ENCODE results near the gene ACTG2. TPM values are rescaled to one million over a fixed set of nuclear protein-coding genes. Genes with fewer than 3 reads are reported as not detected.

The ACTG2 gene
- total RNA-seq, 4 donors from 2014 or later: 394 to 3,499 (median 729) TPM

DNA sequence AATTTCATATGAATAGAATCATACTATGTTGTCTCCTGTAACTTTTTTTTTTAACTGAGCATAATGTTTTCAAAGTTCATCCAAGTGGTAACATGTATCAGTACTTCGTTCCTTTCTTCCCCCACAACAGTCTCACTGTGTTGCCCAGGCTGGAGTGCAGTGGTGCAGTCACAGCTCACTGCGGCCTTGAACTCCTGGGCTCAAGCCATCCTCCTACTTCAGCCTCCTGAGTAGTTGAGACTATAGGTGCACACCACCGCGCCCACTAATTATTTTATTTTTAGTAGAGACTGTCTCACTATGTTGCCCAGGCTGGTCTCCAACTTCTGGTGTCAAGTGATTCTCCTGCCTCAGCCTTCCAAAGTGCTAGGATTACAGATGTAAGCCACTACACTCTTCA, 68.5 kb downstream of the ACTG2 start:
- Histone ChIP-seq H3K27me3 (no peaks in the 10 kb centered on the region), H3K36me3 (peaks cover 0 to 19% (median 9%) of the 10 kb centered on the region in 4 donors), H3K9me3 (no peaks in the 10 kb centered on the region), H3K27ac (no peak overlapping the region), H3K4me1 (no peaks in the 10 kb centered on the region), H3K4me3 (no peak overlapping the region)
- TF ChIP-seq POLR2AphosphoS5 (IDR thresholded peaks at IDR 0.05) (no peak), POLR2A (IDR thresholded peaks at IDR 0.05) (no peak), EP300 (IDR thresholded peaks at IDR 0.05; ENCODE audit: low read depth) (no peak)
- TF ChIP-seq, protein P1, sequence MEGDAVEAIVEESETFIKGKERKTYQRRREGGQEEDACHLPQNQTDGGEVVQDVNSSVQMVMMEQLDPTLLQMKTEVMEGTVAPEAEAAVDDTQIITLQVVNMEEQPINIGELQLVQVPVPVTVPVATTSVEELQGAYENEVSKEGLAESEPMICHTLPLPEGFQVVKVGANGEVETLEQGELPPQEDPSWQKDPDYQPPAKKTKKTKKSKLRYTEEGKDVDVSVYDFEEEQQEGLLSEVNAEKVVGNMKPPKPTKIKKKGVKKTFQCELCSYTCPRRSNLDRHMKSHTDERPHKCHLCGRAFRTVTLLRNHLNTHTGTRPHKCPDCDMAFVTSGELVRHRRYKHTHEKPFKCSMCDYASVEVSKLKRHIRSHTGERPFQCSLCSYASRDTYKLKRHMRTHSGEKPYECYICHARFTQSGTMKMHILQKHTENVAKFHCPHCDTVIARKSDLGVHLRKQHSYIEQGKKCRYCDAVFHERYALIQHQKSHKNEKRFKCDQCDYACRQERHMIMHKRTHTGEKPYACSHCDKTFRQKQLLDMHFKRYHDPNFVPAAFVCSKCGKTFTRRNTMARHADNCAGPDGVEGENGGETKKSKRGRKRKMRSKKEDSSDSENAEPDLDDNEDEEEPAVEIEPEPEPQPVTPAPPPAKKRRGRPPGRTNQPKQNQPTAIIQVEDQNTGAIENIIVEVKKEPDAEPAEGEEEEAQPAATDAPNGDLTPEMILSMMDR (IDR thresholded peaks at IDR 0.05): no peak
- no peak for DNase-seq
- intact Hi-C loops (cut with DNase I; ENCODE audit: low total_unique reads): no loop called here
- WGBS, 2 donors (ENCODE audit: low coverage in 1 of 2): 95 to 100% methylated on average over 4 of the region's 4 CpGs
- in situ Hi-C loops (cut with MboI; ENCODE audit: low pct_ligation_motif_present in 1 of 4, low pct_unique_long_range_greater_than_20kb in 1 of 4, low sequenced_read_pairs in 3 of 4): no loop called here

DNA sequence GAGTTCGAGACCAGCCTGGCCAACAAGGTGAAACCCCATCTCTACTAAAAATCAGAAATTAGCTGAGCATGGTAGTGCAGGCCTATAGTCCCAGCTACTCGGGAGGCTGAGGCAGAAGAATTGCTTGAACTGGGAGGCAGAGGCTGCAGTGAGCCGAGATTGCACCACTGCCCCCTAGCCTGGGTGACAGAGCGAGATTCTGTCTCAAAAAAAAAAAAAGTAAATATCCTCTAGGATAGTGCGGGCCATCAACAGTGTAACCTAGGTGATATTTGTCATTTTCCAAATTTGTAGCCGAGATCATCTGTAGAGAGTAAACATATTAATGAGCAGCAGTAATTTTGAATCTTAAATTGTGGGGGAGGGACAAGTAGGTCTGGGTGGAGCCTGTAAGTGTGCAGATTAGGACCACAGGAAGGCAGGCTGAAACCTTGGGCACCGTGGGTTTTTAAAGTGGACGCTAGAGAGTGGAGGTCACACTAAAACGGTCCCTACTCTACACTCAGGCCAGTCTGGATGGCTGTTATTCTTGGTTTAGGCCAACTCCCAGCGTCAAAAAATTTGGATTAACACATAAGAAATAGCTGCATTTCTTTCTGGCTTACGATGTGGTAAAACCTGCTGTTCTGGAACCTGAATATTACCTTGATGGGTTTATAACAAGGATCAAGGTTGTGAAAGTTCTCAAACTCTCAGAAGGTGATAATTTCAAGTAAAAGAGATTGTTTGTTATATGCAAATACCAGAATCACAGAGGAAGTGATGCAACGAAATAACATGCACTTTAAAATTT, 69.2 kb downstream of the ACTG2 start:
- no peak for TF ChIP-seq POLR2AphosphoS5 (IDR thresholded peaks at IDR 0.05)
- TF ChIP-seq, protein P1 (IDR thresholded peaks at IDR 0.05): no peak
- no peak for TF ChIP-seq EP300 (IDR thresholded peaks at IDR 0.05; ENCODE audit: low read depth)
- no peak for TF ChIP-seq POLR2A (IDR thresholded peaks at IDR 0.05)
- in situ Hi-C loops (cut with MboI; ENCODE audit: low pct_ligation_motif_present in 1 of 4, low pct_unique_long_range_greater_than_20kb in 1 of 4, low sequenced_read_pairs in 3 of 4): no loop called here

DNA sequence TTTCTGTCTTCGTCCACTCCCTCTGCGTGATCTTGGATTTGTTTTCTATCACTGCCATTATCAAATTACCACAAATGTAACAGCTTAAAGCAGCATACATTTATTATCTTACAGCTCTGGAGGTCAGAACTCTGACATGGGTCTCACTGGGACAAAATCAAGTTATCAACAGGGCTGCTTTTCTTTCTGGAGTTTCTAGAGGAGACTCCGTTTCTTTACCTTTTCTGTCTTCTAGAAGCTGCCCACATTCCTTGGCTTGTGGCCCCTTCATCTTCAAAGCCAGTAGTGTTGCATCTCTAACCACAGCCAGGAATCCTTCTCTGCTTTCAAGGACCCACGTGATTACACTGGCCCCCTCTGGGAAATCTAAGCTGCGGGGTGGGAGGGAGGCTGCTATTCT, 70.0 kb downstream of the ACTG2 start:
- TF ChIP-seq EP300 (IDR thresholded peaks at IDR 0.05; ENCODE audit: low read depth): no peak
- TF ChIP-seq POLR2A (IDR thresholded peaks at IDR 0.05): no peak
- TF ChIP-seq, protein P1 (IDR thresholded peaks at IDR 0.05): no peak
- no peak for TF ChIP-seq POLR2AphosphoS5 (IDR thresholded peaks at IDR 0.05)
- WGBS, 2 donors (ENCODE audit: low coverage in 1 of 2): 76 to 100% methylated on average over 1 to 5 of the region's 5 CpGs
- no peak overlapping the region for H3K4me3 ChIP-seq
- H3K27me3 ChIP-seq: no peaks in the 10 kb centered on the region
- no peak overlapping the region for H3K27ac ChIP-seq
- intact Hi-C loops (cut with DNase I; ENCODE audit: low total_unique reads) (no loop called here), in situ Hi-C loops (cut with MboI; ENCODE audit: low pct_ligation_motif_present in 1 of 4, low pct_unique_long_range_greater_than_20kb in 1 of 4, low sequenced_read_pairs in 3 of 4) (no loop called here)
- no peaks in the 10 kb centered on the region for H3K9me3 ChIP-seq
- no peaks in the 10 kb centered on the region for H3K4me1 ChIP-seq
- H3K36me3 ChIP-seq: peaks cover 0 to 19% (median 9%) of the 10 kb centered on the region in 4 donors
- no peak for DNase-seq

More for the DNA sequence above, 69.2 kb downstream of the ACTG2 start:
- intact Hi-C loops (cut with DNase I; ENCODE audit: low total_unique reads): no loop called here
- WGBS, 2 donors (ENCODE audit: low coverage in 1 of 2): 86 to 89% methylated on average over 9 to 12 of the region's 12 CpGs
- DNase-seq: no peak
- H3K4me1 ChIP-seq: no peaks in the 10 kb centered on the region
- H3K4me3 ChIP-seq: no peak overlapping the region
- no peaks in the 10 kb centered on the region for H3K27me3 ChIP-seq
- peaks cover 0 to 19% (median 9%) of the 10 kb centered on the region in 4 donors for H3K36me3 ChIP-seq
- no peaks in the 10 kb centered on the region for H3K9me3 ChIP-seq
- H3K27ac ChIP-seq: no peak overlapping the region

DNA sequence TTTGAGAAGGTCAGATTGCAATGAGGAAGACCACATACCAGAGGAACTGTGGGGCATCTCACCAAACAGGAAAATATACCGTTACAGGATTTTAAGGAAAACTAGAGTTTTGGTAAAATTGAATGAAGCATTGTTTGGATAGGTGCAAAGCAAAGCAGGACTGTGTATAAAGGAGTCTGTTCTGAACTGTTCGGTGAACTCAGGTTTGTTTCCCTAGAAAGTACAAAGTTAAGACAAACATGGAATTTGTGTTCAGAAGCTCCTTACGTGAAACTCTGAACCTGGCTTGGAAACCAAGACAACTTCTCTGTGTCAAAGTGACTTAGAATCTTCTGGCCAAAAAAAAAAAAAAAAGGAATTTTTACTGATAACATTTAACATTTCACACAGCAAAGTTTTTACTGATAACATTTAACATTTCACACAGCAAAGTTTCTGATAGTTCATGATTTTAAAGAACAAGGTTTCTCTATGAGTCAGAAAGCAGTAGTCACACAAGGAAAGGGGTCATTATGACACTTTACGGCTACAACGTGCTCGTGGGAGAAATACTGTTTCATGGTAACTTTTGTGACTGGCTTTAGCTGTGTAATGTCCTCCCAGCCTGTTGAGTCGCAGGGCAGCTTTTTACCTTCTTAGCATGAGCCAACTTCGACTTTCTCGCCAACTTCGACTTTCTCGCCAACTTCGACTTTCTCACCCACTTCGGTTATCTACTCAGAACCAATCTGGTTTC, 70.7 kb downstream of the ACTG2 start:
- in situ Hi-C loops (cut with MboI; ENCODE audit: low pct_ligation_motif_present in 1 of 4, low pct_unique_long_range_greater_than_20kb in 1 of 4, low sequenced_read_pairs in 3 of 4): no loop called here
- Histone ChIP-seq H3K9me3 (no peaks in the 10 kb centered on the region), H3K27me3 (no peaks in the 10 kb centered on the region), H3K4me1 (no peaks in the 10 kb centered on the region), H3K27ac (no peak overlapping the region), H3K4me3 (no peak overlapping the region), H3K36me3 (peaks cover 0 to 13% (median 5%) of the 10 kb centered on the region in 4 donors)
- no peak for DNase-seq
- intact Hi-C loops (cut with DNase I; ENCODE audit: low total_unique reads): no loop called here
- TF ChIP-seq EP300 (IDR thresholded peaks at IDR 0.05; ENCODE audit: low read depth): no peak
- TF ChIP-seq, protein P1 (IDR thresholded peaks at IDR 0.05): no peak
- TF ChIP-seq POLR2AphosphoS5 (IDR thresholded peaks at IDR 0.05): no peak
- no peak for TF ChIP-seq POLR2A (IDR thresholded peaks at IDR 0.05)
- 77 to 93% methylated on average over 9 to 13 of the region's 13 CpGs for WGBS, 2 donors (ENCODE audit: low coverage in 1 of 2)

All from transverse colon (tissue), 4 donors.